ENCODE data around the gene TMED9.

GRCh38 chr5:177598477-177598876, 6.5 kb downstream of the TMED9 start:
- TF ChIP-seq CEBPB (tag; IDR thresholded peaks at IDR 0.05) (no peak), SMAD3 (CRISPR knock-in tag; conservative IDR thresholded peaks at IDR 0.05) (no peak), TCF7L2 (IDR thresholded peaks at IDR 0.05; ENCODE audit: low read depth, low read length) (no peak), MTA2 (IDR thresholded peaks at IDR 0.05; ENCODE audit: low read depth) (no peak), CHD2 (IDR thresholded peaks at IDR 0.05; ENCODE audit: low read depth, low read length) (no peak), FOXJ3 (CRISPR knock-in tag; IDR thresholded peaks at IDR 0.05) (no peak), CREB3 (tag; conservative IDR thresholded peaks at IDR 0.05; ENCODE audit: low read depth) (no peak), KLF10 (CRISPR knock-in tag; IDR thresholded peaks at IDR 0.05) (no peak), TBL1XR1 (IDR thresholded peaks at IDR 0.05; ENCODE audit: low read length in 2 of 2) (no peak), NBN (IDR thresholded peaks at IDR 0.05; ENCODE audit: low read depth) (no peak), SIN3A (IDR thresholded peaks at IDR 0.05; ENCODE audit: borderline replicate concordance in 2 of 2, control insufficient read depth in 1 of 2, low read depth in 2 of 2, low read length in 2 of 2) (no peak)
- TF ChIP-seq, protein P1, sequence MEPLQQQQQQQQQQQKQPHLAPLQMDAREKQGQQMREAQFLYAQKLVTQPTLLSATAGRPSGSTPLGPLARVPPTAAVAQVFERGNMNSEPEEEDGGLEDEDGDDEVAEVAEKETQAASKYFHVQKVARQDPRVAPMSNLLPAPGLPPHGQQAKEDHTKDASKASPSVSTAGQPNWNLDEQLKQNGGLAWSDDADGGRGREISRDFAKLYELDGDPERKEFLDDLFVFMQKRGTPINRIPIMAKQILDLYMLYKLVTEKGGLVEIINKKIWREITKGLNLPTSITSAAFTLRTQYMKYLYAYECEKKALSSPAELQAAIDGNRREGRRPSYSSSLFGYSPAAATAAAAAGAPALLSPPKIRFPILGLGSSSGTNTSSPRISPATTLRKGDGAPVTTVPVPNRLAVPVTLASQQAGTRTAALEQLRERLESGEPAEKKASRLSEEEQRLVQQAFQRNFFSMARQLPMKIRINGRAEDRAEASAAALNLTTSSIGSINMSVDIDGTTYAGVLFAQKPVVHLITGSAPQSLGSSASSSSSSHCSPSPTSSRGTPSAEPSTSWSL (CRISPR knock-in tag; IDR thresholded peaks at IDR 0.05; ENCODE audit: borderline replicate concordance): no peak

Measured in K562 (cell line).